GM19099 (cell line): ENCODE data around the gene JMJD1C.

Experiments
- POLR2A ChIP-seq: IDR thresholded peaks from 3 replicates; pipeline ENCODE4 v1.6.1; 2011; ENCODE audit warnings: low read depth; ENCODE audit not compliant: insufficient read length; ENCODE audit errors: extremely low read depth

The JMJD1C gene

GRCh38 chr10:63205421-63205820, 260.4 kb downstream of the JMJD1C start:
- TF ChIP-seq POLR2A, result no peak

GRCh38 chr10:63204667-63205391, 260.9 kb downstream of the JMJD1C start:
- no peak for TF ChIP-seq POLR2A

- TF ChIP-seq POLR2A, result no peak
Measured at GRCh38 chr10:63201118-63201517, 264.7 kb downstream of the JMJD1C start.

- no peak for TF ChIP-seq POLR2A
Measured at GRCh38 chr10:63200431-63200830, 265.3 kb downstream of the JMJD1C start.

- TF ChIP-seq POLR2A, result no peak
Measured at GRCh38 chr10:63199716-63200115, 266.1 kb downstream of the JMJD1C start.

- no peak for TF ChIP-seq POLR2A
Measured at GRCh38 chr10:63197344-63198092, 268.3 kb downstream of the JMJD1C start.

GRCh38 chr10:63192826-63193225, 273.0 kb downstream of the JMJD1C start:
- TF ChIP-seq POLR2A, result no peak

GRCh38 chr10:63175534-63175933, 290.2 kb downstream of the JMJD1C start:
- no peak for TF ChIP-seq POLR2A

- no peak for TF ChIP-seq POLR2A
Measured at GRCh38 chr10:63173468-63174232, 292.1 kb downstream of the JMJD1C start.

GRCh38 chr10:63171926-63172325, 293.9 kb downstream of the JMJD1C start:
- TF ChIP-seq POLR2A, result no peak

- TF ChIP-seq POLR2A, result no peak
Measured at GRCh38 chr10:63171255-63171855, 294.4 kb downstream of the JMJD1C start.

- TF ChIP-seq POLR2A, result no peak
Measured at GRCh38 chr10:63169624-63170023, 296.2 kb downstream of the JMJD1C start.

- no peak for TF ChIP-seq POLR2A
Measured at GRCh38 chr10:63168821-63169462, 296.8 kb downstream of the JMJD1C start.

- no peak for TF ChIP-seq POLR2A
Measured at GRCh38 chr10:63166742-63167258, 299.0 kb downstream of the JMJD1C start.

GRCh38 chr10:63165249-63165648, 300.5 kb downstream of the JMJD1C start:
- no peak for TF ChIP-seq POLR2A

- TF ChIP-seq POLR2A, result no peak
Measured at GRCh38 chr10:63164166-63164623, 301.6 kb downstream of the JMJD1C start.
